Measurements from ENCODE around the gene FKBP2. TPM values are rescaled to one million over a fixed set of nuclear protein-coding genes. Genes with fewer than 3 reads are reported as not detected.

FKBP2 gene
- total RNA-seq, 3 donors from 2014 or later (not counting 1 experiment from before 2014, with no cell fraction given), result 26.4 to 39.3 (median 30.3) TPM

DNA sequence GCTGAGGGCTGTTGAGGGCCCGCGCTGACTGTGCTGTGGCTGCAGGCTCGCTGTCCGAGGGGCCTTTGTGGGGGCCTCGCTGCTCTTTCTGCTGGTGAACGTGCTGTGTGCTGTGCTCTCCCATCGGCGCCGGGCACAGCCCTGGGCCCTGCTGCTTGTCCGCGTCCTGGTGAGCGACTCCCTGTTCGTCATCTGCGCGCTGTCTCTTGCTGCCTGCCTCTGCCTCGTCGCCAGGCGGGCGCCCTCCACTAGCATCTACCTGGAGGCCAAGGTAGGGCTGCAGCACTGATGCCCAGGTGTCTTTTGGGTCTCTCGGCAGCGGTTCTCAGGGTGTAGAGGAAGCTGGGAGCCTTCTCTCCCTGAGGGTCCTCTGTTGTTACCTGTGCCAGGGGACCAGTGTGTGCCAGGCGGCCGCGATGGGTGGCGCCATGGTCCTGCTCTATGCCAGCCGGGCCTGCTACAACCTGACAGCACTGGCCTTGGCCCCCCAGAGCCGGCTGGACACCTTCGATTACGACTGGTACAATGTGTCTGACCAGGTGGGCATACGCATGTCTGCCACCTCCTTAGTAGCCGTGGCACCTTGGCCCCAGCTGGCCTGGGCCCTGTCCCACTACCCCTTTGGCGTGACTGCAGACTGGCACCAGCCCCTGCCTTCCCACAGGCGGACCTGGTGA is 46.9 kb downstream of the FKBP2 start:
- no peaks in the 10 kb centered on the region for H3K9me3 ChIP-seq (ENCODE audit: control insufficient read depth, insufficient read depth, low read length)
- Mint-ChIP-seq H3K27me3 (ENCODE audit: low read depth in 2 of 2) (peaks cover 7 to 13% of the 10 kb centered on the region in 2 donors), H3K9me3 (no peaks in the 10 kb centered on the region), H3K27ac (no peak overlapping the region), H3K4me3 (no peak overlapping the region), H3K4me1 (peaks cover 13 to 29% of the 10 kb centered on the region in 2 donors), H3K36me3 (no peaks in the 10 kb centered on the region)
- no peaks in the 10 kb centered on the region for H3K36me3 ChIP-seq (ENCODE audit: control insufficient read depth, insufficient read depth, low read length)
- peaks cover 33% of the 10 kb centered on the region for H3K4me1 ChIP-seq (ENCODE audit: control insufficient read depth, insufficient read depth, low read length)
- intact Hi-C loops (cut with micrococcal nuclease), result no loop called here
- no peak overlapping the region for H3K4me3 ChIP-seq (ENCODE audit: low read length)
- DNase-seq (no peak), ATAC-seq (no peak)
- no peak overlapping the region for H3K27ac ChIP-seq (ENCODE audit: low read length)
- TF ChIP-seq, protein P1, sequence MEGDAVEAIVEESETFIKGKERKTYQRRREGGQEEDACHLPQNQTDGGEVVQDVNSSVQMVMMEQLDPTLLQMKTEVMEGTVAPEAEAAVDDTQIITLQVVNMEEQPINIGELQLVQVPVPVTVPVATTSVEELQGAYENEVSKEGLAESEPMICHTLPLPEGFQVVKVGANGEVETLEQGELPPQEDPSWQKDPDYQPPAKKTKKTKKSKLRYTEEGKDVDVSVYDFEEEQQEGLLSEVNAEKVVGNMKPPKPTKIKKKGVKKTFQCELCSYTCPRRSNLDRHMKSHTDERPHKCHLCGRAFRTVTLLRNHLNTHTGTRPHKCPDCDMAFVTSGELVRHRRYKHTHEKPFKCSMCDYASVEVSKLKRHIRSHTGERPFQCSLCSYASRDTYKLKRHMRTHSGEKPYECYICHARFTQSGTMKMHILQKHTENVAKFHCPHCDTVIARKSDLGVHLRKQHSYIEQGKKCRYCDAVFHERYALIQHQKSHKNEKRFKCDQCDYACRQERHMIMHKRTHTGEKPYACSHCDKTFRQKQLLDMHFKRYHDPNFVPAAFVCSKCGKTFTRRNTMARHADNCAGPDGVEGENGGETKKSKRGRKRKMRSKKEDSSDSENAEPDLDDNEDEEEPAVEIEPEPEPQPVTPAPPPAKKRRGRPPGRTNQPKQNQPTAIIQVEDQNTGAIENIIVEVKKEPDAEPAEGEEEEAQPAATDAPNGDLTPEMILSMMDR (IDR thresholded peaks at IDR 0.05), result no peak
- peaks cover 17% of the 10 kb centered on the region for H3K27me3 ChIP-seq (ENCODE audit: control insufficient read depth, insufficient read depth, low read length)
- WGBS (ENCODE audit: insufficient coverage), result 97% methylated on average over 33 of the region's 33 CpGs

GRCh38 chr11:64288353-64288750 is 47.5 kb downstream of the FKBP2 start:
- Histone ChIP-seq H3K4me1 (ENCODE audit: control insufficient read depth, insufficient read depth, low read length) (peaks cover 32% of the 10 kb centered on the region), H3K27ac (ENCODE audit: low read length) (no peak overlapping the region), H3K27me3 (ENCODE audit: control insufficient read depth, insufficient read depth, low read length) (peaks cover 20% of the 10 kb centered on the region), H3K9me3 (ENCODE audit: control insufficient read depth, insufficient read depth, low read length) (no peaks in the 10 kb centered on the region), H3K36me3 (ENCODE audit: control insufficient read depth, insufficient read depth, low read length) (no peaks in the 10 kb centered on the region), H3K4me3 (ENCODE audit: low read length) (no peak overlapping the region)
- H3K4me3 Mint-ChIP-seq, result no peak overlapping the region
- no peaks in the 10 kb centered on the region for H3K9me3 Mint-ChIP-seq
- DNase-seq (no peak), ATAC-seq (no peak)
- TF ChIP-seq, protein P1 (IDR thresholded peaks at IDR 0.05), result no peak
- WGBS (ENCODE audit: insufficient coverage), result 87% methylated on average over 9 of the region's 9 CpGs
- H3K4me1 Mint-ChIP-seq, result peaks cover 13 to 29% of the 10 kb centered on the region in 2 donors
- intact Hi-C loops (cut with micrococcal nuclease), result no loop called here
- H3K36me3 Mint-ChIP-seq, result no peaks in the 10 kb centered on the region
- peaks cover 7 to 18% of the 10 kb centered on the region in 2 donors for H3K27me3 Mint-ChIP-seq (ENCODE audit: low read depth in 2 of 2)
- H3K27ac Mint-ChIP-seq, result no peak overlapping the region

- Histone ChIP-seq H3K4me3 (ENCODE audit: low read length) (no peak overlapping the region), H3K36me3 (ENCODE audit: control insufficient read depth, insufficient read depth, low read length) (no peaks in the 10 kb centered on the region), H3K27ac (ENCODE audit: low read length) (no peak overlapping the region), H3K4me1 (ENCODE audit: control insufficient read depth, insufficient read depth, low read length) (peaks cover 25% of the 10 kb centered on the region), H3K27me3 (ENCODE audit: control insufficient read depth, insufficient read depth, low read length) (peaks cover 20% of the 10 kb centered on the region), H3K9me3 (ENCODE audit: control insufficient read depth, insufficient read depth, low read length) (no peaks in the 10 kb centered on the region)
- H3K27ac Mint-ChIP-seq, result no peak overlapping the region
- peak overlapping the region; percentile 6 for H3K4me3 Mint-ChIP-seq
- no peaks in the 10 kb centered on the region for H3K36me3 Mint-ChIP-seq
- TF ChIP-seq, protein P1 (IDR thresholded peaks at IDR 0.05), result no peak
- WGBS (ENCODE audit: insufficient coverage), result 93% methylated on average over 13 of the region's 13 CpGs
- peaks cover 7 to 19% of the 10 kb centered on the region in 2 donors for H3K27me3 Mint-ChIP-seq (ENCODE audit: low read depth in 2 of 2)
- no peak for DNase-seq
- ATAC-seq, result no peak
- no peaks in the 10 kb centered on the region for H3K9me3 Mint-ChIP-seq
- peaks cover 13 to 26% of the 10 kb centered on the region in 2 donors for H3K4me1 Mint-ChIP-seq
- intact Hi-C loops (cut with micrococcal nuclease), result no loop called here
These were observed 48.2 kb downstream of the FKBP2 start for GRCh38 chr11:64289002-64289564.
